Activated CD8-positive, alpha-beta T cell treated with anti-CD3 and anti-CD28 coated beads for 36 hours (primary cell): ENCODE measurements around the gene ARIH2. TPM values are rescaled to one million over a fixed set of nuclear protein-coding genes. Genes with fewer than 3 reads are reported as not detected.

Source experiments
- ATAC-seq: fragments of 200-7000 bp; cut with Tn5 transposase; one replicate; pipeline ENCODE4 v1.10.0; 2021; ENCODE audit warnings: mild to moderate bottlenecking, moderate library complexity
- CTCF ChIA-PET: fragments of 350-600 bp; sonication (Branson Sonifier 250); formaldehyde crosslinking; loops from one replicate; lab custom pipeline; 2021; ENCODE audit warnings: antibody characterized with exemption; lab: Charles Lee
- POLR2A ChIA-PET: fragments of 350-600 bp; sonication (Branson Sonifier 250); formaldehyde crosslinking; loops from one replicate; lab custom pipeline; 2021; ENCODE audit warnings: antibody characterized with exemption; lab: Charles Lee
- DNase-seq: peaks from one replicate; pipeline ENCODE4 v3.0.0-alpha.2; 2020
- H3K27ac Mint-ChIP-seq: one replicate; pipeline ENCODE4 v1.8.0; 2021; ENCODE audit warnings: mild to moderate bottlenecking, mixed read lengths
- H3K27me3 Mint-ChIP-seq: one replicate; pipeline ENCODE4 v1.8.0; 2021; ENCODE audit warnings: mixed read lengths
- H3K36me3 Mint-ChIP-seq: one replicate; pipeline ENCODE4 v1.8.0; 2021; ENCODE audit warnings: low read depth, mixed read lengths
- H3K4me1 Mint-ChIP-seq: one replicate; pipeline ENCODE4 v1.8.0; 2021; ENCODE audit warnings: low read depth, mixed read lengths
- H3K4me3 Mint-ChIP-seq: one replicate; pipeline ENCODE4 v1.8.0; 2021; ENCODE audit warnings: mild to moderate bottlenecking, moderate library complexity, mixed read lengths
- H3K9me3 Mint-ChIP-seq: one replicate; pipeline ENCODE4 v1.8.0; 2021; ENCODE audit warnings: mixed read lengths
- intact Hi-C: fragments of 100-400 bp; cut with micrococcal nuclease; formaldehyde crosslinking; loops from one replicate; pipeline ENCODE4 v1.10.0; 2022
- total RNA-seq, 2 experiments: library from RNA; stranded (reverse); gene quantifications; one replicate each; pipeline ENCODE4 v1.2.3, GENCODE V29; 2021
- TF ChIP-seq, protein P1 (sequence below): fragments of 200-600 bp; IDR thresholded peaks from one replicate; pipeline ENCODE4 v1.8.0; 2022; ENCODE audit warnings: antibody characterized with exemption, mild to moderate bottlenecking

The ARIH2 gene
- total RNA-seq, 2 experiments from 2014 or later, result 98.2 to 115 TPM

DNA sequence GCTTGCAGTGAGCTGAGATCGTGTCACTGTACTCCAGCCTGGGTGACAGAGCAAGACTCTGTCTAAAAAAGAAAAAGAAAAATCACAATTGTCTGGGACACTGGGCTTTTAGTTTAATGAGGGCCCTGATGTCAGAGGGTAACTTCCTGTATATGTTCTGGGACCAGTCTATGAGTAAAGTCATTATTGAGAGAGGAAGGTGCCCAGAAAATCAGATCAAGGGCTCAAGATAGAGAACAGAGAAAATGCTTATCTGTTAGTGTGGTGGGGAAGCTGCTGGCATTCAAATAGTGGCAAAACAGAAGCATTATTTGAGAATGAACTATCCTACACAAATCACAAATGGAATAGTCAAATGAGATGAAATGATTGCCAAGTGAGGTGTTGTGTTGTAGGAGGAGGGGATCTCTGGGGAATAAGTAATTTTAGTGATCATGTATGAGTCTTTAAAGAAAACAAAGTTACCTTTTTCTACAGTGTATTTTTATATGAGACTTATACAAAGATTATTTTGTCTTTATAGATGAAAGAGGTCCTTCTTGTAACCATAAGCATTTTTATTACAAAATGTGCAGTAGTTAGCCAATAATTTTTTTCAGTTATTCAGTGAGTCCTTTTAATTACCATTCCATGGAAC is 13.4 kb downstream of the ARIH2 start:
- intact Hi-C loops, result no loop called here
- Mint-ChIP-seq H3K27ac (peak overlapping the region; percentile 43), H3K9me3 (no peaks in the 10 kb centered on the region), H3K4me1 (peaks cover 61% of the 10 kb centered on the region), H3K36me3 (peaks cover 60% of the 10 kb centered on the region), H3K27me3 (no peaks in the 10 kb centered on the region), H3K4me3 (no peak overlapping the region)
- ChIA-PET POLR2A (interaction anchor here (1.1 kb wide), 1 partner anchor 89 kb away, joined by 3 read pairs; no protein-coding TSS in a partner anchor), CTCF (interaction anchor here (0.8 to 2.1 kb wide), 6 partner anchors 9 to 167 kb away, joined by 3 to 6 read pairs (median 3); partner anchors contain the start of gene ARIH2)
- TF ChIP-seq, protein P1, sequence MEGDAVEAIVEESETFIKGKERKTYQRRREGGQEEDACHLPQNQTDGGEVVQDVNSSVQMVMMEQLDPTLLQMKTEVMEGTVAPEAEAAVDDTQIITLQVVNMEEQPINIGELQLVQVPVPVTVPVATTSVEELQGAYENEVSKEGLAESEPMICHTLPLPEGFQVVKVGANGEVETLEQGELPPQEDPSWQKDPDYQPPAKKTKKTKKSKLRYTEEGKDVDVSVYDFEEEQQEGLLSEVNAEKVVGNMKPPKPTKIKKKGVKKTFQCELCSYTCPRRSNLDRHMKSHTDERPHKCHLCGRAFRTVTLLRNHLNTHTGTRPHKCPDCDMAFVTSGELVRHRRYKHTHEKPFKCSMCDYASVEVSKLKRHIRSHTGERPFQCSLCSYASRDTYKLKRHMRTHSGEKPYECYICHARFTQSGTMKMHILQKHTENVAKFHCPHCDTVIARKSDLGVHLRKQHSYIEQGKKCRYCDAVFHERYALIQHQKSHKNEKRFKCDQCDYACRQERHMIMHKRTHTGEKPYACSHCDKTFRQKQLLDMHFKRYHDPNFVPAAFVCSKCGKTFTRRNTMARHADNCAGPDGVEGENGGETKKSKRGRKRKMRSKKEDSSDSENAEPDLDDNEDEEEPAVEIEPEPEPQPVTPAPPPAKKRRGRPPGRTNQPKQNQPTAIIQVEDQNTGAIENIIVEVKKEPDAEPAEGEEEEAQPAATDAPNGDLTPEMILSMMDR, result no peak
- ATAC-seq (no peak), DNase-seq (no peak)

DNA sequence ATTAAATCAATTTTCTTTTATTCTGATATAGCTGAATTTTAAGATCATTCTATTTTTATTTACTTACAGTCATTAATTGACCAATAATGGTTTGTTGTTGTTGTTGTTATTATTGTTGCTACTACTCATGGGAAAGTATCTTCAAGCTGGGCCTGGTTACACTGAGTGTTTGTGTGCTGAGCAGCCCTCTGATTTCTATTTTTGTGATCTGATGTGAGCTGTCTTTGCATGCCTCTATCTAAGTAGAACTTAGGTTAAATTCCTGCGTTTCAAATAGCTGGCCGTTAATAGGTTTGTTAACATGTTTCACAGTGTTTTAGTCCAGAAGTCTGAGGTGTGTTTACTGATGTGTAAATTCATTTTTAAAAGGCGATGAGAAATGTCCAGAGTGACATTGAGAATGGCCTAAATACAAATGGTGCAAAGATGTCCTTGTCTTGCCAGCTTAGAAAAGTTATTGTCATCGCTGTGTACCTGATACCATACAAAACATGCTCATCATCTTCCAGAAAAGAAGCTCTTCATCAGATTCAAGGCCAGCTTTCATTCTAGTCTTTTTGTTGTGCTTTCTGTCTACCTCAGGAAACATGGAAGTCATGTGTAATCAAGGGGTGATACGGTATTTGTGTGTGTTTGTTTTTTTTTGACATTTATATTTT is 15.8 kb downstream of the ARIH2 start:
- DNase-seq, result no peak
- TF ChIP-seq, protein P1, result no peak
- no peaks in the 10 kb centered on the region for H3K27me3 Mint-ChIP-seq
- CTCF ChIA-PET, result interaction anchor here (1.2 to 2.1 kb wide), 4 partner anchors 13 to 195 kb away, joined by 3 to 6 read pairs (median 4); no protein-coding TSS in a partner anchor
- intact Hi-C loops, result no loop called here
- no peak overlapping the region for H3K27ac Mint-ChIP-seq
- ATAC-seq, result no peak
- H3K36me3 Mint-ChIP-seq, result peaks cover 53% of the 10 kb centered on the region
- peaks cover 53% of the 10 kb centered on the region for H3K4me1 Mint-ChIP-seq
- no peaks in the 10 kb centered on the region for H3K9me3 Mint-ChIP-seq
- H3K4me3 Mint-ChIP-seq, result no peak overlapping the region
- POLR2A ChIA-PET, result interaction anchor here (1.1 to 3.0 kb wide), 2 partner anchors 12 to 15 kb away, joined by 3 to 14 read pairs; partner anchors contain the start of gene ARIH2

DNA sequence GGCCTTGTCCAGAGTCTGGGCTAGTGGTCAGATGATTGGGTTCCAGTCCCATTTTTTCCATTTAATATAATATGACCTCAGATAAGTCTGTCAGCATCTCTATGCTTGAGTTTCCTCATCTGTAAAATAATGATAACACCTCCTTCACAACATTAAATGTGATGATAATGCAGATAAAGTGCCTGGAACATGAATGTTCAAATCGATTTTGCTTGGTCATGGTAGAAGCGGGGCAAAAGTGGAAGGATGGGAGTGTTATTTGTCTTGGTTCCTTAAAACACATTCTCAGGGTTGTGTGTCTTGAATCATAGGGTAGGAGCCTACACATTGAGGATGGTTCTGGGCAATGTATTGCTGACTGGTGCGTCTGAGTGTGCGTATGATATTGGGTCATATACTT is 16.9 kb downstream of the ARIH2 start:
- peak overlapping the region; percentile 2 for H3K27ac Mint-ChIP-seq
- no peaks in the 10 kb centered on the region for H3K27me3 Mint-ChIP-seq
- intact Hi-C loops, result no loop called here
- no peak for DNase-seq
- H3K4me1 Mint-ChIP-seq, result peaks cover 44% of the 10 kb centered on the region
- no peak for ATAC-seq
- ChIA-PET POLR2A (interaction anchor here (0.6 to 3.0 kb wide), 4 partner anchors 11 to 187 kb away, joined by 3 to 14 read pairs (median 3); partner anchors contain the start of genes ARIH2 and SLC25A20), CTCF (interaction anchor here (0.7 to 1.7 kb wide), 3 partner anchors 14 to 104 kb away, joined by 3 to 4 read pairs (median 3); no protein-coding TSS in a partner anchor)
- H3K4me3 Mint-ChIP-seq, result no peak overlapping the region
- H3K36me3 Mint-ChIP-seq, result peaks cover 44% of the 10 kb centered on the region
- no peaks in the 10 kb centered on the region for H3K9me3 Mint-ChIP-seq
- TF ChIP-seq, protein P1, result no peak

DNA sequence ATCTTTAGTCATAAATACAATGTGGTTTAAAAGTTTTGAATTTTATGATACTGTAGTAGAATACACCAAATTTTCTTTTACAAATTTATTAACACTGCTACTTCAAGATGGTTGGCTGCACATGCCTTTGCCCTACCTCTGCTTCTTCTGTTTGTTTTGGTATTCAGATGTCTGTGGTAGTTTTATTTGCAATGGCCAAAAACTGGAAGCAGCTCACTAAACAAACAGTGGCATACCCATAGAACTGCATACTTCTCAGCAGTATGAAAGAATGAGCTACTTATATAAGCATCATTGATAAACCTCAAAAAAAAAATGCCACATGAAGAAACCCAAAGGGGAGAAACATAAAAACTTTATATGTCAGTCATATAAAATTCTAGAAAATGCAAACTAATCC is 19.5 kb downstream of the ARIH2 start:
- peaks cover 35% of the 10 kb centered on the region for H3K4me1 Mint-ChIP-seq
- TF ChIP-seq, protein P1, result no peak
- intact Hi-C loops, result no loop called here
- H3K9me3 Mint-ChIP-seq, result no peaks in the 10 kb centered on the region
- H3K36me3 Mint-ChIP-seq, result peaks cover 30% of the 10 kb centered on the region
- ChIA-PET CTCF (interaction anchor here (1.0 kb wide), 1 partner anchor 50 kb away, joined by 4 read pairs; no protein-coding TSS in a partner anchor), POLR2A (interaction anchor here (0.7 to 1.1 kb wide), 3 partner anchors 19 to 143 kb away, joined by 3 to 4 read pairs (median 4); no protein-coding TSS in a partner anchor)
- DNase-seq, result no peak
- H3K4me3 Mint-ChIP-seq, result no peak overlapping the region
- no peaks in the 10 kb centered on the region for H3K27me3 Mint-ChIP-seq
- peak overlapping the region; percentile 43 for H3K27ac Mint-ChIP-seq
- ATAC-seq, result no peak
